ENCODE results near the gene MRPL52.
"Not testable (repeated sequence)": the region's sequence is repeated elsewhere in the genome, so short reads cannot be mapped to it uniquely, and the experiment has no call there.

MRPL52 gene

DNA sequence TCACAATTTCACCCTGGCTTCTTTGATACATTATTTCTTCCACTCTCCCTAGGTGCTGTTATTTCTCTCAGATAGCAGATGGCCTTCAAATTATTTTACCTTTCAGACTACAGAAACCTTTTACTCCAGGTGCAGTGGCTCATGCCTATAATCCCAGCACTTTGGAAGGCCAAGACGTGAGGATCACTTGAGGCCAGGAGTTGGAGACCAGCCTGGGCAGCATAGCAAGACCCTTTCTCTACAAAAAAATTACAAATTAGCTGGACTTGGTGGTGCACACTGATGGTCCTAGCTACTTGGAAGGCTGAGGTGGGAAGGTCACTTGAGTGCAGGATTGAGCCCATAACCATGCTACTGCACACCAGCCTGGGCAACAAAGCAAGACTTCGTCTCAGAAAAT, 37.5 kb upstream of the MRPL52 start:
- DNase-seq (ENCODE audit: low read depth): no peak
- TF ChIP-seq, protein P1, sequence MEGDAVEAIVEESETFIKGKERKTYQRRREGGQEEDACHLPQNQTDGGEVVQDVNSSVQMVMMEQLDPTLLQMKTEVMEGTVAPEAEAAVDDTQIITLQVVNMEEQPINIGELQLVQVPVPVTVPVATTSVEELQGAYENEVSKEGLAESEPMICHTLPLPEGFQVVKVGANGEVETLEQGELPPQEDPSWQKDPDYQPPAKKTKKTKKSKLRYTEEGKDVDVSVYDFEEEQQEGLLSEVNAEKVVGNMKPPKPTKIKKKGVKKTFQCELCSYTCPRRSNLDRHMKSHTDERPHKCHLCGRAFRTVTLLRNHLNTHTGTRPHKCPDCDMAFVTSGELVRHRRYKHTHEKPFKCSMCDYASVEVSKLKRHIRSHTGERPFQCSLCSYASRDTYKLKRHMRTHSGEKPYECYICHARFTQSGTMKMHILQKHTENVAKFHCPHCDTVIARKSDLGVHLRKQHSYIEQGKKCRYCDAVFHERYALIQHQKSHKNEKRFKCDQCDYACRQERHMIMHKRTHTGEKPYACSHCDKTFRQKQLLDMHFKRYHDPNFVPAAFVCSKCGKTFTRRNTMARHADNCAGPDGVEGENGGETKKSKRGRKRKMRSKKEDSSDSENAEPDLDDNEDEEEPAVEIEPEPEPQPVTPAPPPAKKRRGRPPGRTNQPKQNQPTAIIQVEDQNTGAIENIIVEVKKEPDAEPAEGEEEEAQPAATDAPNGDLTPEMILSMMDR (conservative IDR thresholded peaks at IDR 0.05; ENCODE audit: low read depth, low read length): no peak
- no peak overlapping the region for H3K4me3 ChIP-seq (ENCODE audit: low read length)

DNA sequence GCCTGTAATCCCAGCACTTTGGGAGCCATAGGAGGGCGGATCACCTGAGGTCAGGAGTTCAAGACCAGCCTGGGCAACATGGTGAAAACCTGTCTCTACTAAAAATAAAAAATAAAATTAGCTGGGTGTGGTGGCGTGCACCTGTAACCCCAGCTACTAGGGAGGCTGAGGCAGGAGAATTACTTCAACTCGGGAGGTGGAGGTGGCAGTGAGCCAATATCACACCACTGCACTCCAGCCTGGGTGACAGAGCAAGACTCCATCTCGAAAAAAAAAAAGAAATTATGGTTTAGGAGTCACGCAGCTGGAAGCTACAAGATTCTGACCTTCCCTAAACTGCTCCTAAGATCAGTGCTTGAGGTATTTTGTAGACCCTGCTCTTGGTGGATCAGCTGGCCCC, 36.1 kb upstream of the MRPL52 start:
- not testable (repeated sequence) for H3K4me3 ChIP-seq (ENCODE audit: low read length); DNase-seq (ENCODE audit: low read depth)

DNA sequence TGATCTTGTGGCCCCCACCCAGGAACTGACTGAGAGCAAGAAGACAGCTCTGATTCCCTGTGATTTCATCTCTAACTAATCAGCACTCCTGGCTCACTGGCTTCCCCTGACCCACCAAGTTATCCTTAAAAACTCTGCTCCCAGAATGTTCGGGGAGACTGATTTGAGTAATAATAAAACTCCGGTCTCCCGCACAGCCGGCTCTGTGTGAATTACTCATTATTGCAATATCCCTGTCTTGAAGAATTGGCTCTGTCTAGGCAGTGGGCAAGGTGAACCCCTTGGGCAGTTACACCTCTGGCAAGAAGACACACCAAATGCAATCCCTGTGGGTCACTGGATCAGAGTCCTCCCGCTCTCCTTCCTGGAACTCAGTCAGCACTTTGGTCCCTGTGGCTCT, 35.7 kb upstream of the MRPL52 start:
- no peak for DNase-seq (ENCODE audit: low read depth)
- TF ChIP-seq, protein P1 (conservative IDR thresholded peaks at IDR 0.05; ENCODE audit: low read depth, low read length): no peak
- no peak overlapping the region for H3K4me3 ChIP-seq (ENCODE audit: low read length)

DNA sequence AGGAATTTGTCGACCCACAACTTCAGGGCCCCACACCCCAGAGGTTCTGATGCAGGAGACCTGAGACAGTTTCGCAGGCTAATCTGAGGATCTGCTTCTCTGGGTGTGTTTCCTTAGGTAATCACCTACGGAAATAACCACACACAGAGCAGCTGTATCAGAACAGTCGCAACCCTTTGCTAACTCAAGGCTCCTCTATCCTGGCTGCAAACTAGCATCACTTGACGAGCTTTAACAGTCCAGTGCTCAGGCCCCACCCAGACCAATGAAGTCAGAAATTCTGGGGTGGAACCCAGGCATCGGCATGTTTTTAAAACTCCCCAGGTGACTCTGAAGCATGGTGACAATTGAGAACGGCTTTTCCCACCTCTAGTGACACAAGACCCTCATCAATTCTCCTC, 35.1 kb upstream of the MRPL52 start:
- no peak overlapping the region for H3K4me3 ChIP-seq (ENCODE audit: low read length)
- no peak for DNase-seq (ENCODE audit: low read depth)
- TF ChIP-seq, protein P1 (conservative IDR thresholded peaks at IDR 0.05; ENCODE audit: low read depth, low read length): no peak

DNA sequence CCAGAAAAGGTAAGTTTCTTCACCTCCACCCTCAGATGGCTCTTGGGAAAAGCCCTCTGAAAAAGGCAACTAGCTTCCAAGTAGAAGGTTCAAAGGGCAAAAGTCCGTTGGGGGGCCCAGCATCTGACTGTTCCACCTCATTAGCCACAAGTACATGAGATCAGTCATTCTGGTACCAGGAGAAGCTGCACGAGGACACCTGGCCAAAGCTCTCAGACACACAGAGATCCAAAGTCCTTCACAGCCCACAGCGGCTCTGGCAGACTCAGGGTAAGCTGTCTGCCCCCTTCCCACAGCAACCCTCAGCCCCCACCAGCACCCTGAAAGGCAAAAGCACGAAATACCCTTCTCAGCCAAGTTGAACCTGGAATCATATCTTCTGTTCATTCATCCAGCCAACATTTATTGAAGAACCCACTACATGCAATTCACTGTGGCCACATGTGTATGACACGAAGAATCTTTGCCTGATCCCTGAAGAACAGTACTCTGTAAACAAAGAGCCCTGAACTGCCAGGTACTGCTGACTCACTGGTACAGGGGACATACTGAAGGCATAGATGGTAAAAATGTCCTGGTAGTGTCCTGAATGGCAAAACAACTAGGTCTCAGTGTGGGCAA, 33.5 kb upstream of the MRPL52 start:
- no peak for DNase-seq (ENCODE audit: low read depth)
- TF ChIP-seq, protein P1 (conservative IDR thresholded peaks at IDR 0.05; ENCODE audit: low read depth, low read length): no peak
- no peak overlapping the region for H3K4me3 ChIP-seq (ENCODE audit: low read length)

DNA sequence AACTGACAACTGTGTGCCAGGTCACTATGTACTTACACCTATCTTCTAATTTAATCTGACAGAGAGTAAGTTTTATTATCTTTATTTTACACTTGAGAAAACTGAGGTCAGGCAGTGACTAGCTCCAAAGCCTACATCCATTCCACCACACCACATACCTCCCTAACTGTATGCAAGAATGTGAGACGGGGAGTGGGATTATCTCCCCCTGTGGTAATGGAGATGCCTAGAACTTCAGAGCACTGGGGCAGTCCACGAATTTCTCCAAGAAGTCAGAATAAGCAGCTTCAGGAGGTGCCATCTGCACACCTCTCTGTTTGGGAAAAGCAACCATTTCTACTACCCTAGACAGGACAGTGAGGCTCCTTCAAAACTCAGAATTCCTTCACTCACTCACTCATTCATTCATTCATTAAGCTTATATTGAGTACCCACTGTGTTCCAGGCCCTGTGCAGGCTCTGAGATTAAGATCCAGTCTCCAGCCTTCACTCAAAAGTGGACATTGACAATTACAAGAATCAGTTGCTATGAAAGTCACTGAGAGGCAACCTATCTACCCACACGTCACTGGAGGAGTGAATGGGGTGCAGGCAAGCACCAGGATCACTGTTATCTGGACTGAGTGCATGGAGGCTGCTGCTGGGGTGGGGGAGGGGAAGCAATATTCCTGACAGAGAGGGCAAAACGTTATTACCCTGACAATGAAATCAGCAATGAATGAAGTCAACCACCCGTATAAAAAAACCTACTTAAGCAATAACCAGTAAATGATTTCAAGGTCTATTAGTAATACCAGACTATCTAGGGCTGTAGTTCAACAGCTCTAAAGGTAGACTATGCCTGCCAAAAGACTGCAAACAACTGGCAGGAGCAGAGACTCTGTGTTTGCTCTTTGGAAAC, 32.4 kb upstream of the MRPL52 start:
- no peak for DNase-seq (ENCODE audit: low read depth)
- TF ChIP-seq, protein P1 (conservative IDR thresholded peaks at IDR 0.05; ENCODE audit: low read depth, low read length): no peak

DNA sequence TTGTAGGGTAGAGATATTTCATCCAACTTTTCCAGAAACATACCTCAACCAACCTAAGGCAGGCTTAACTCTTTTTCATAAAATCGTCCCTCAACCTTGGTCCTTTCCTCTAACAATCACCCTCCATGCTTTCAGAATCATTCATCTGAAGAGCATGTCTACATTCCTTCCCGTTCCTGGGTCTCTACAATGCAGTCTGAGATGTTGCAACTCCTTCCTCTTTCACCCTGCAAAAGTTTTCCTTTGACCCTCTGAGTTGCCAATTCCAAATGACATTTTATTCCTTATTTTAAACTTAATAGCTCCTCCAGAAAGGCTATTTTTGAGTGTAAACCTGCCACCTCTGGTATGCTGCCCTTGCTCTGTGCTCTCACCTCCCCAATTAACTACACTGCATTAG, 31.2 kb upstream of the MRPL52 start:
- no peak overlapping the region for H3K4me3 ChIP-seq (ENCODE audit: low read length)
- DNase-seq (ENCODE audit: low read depth): no peak
- TF ChIP-seq, protein P1 (conservative IDR thresholded peaks at IDR 0.05; ENCODE audit: low read depth, low read length): no peak

More for the DNA sequence above, 32.4 kb upstream of the MRPL52 start:
- no peak overlapping the region for H3K4me3 ChIP-seq (ENCODE audit: low read length)

Data from retinal pigment epithelial cell (primary cell).